Activated CD8-positive, alpha-beta T cell treated with anti-CD3 and anti-CD28 coated beads for 36 hours (primary cell): Measurements from ENCODE around the gene PAEP. TPM values are rescaled to one million over a fixed set of nuclear protein-coding genes. Genes with fewer than 3 reads are reported as not detected.

Experiments used
- ATAC-seq: fragments of 200-7000 bp; cut with Tn5 transposase; one replicate; pipeline ENCODE4 v1.10.0; 2021; ENCODE audit warnings: mild to moderate bottlenecking, moderate library complexity
- CTCF ChIA-PET: fragments of 350-600 bp; sonication (Branson Sonifier 250); formaldehyde crosslinking; loops from one replicate; lab custom pipeline; 2021; ENCODE audit warnings: antibody characterized with exemption; lab: Charles Lee
- POLR2A ChIA-PET: fragments of 350-600 bp; sonication (Branson Sonifier 250); formaldehyde crosslinking; loops from one replicate; lab custom pipeline; 2021; ENCODE audit warnings: antibody characterized with exemption; lab: Charles Lee
- DNase-seq: peaks from one replicate; pipeline ENCODE4 v3.0.0-alpha.2; 2020
- H3K27ac Mint-ChIP-seq: one replicate; pipeline ENCODE4 v1.8.0; 2021; ENCODE audit warnings: mild to moderate bottlenecking, mixed read lengths
- H3K27me3 Mint-ChIP-seq: one replicate; pipeline ENCODE4 v1.8.0; 2021; ENCODE audit warnings: mixed read lengths
- H3K36me3 Mint-ChIP-seq: one replicate; pipeline ENCODE4 v1.8.0; 2021; ENCODE audit warnings: low read depth, mixed read lengths
- H3K4me1 Mint-ChIP-seq: one replicate; pipeline ENCODE4 v1.8.0; 2021; ENCODE audit warnings: low read depth, mixed read lengths
- H3K4me3 Mint-ChIP-seq: one replicate; pipeline ENCODE4 v1.8.0; 2021; ENCODE audit warnings: mild to moderate bottlenecking, moderate library complexity, mixed read lengths
- H3K9me3 Mint-ChIP-seq: one replicate; pipeline ENCODE4 v1.8.0; 2021; ENCODE audit warnings: mixed read lengths
- CTCF ChIP-seq: fragments of 200-600 bp; IDR thresholded peaks from one replicate; pipeline ENCODE4 v1.8.0; 2022; ENCODE audit warnings: antibody characterized with exemption, mild to moderate bottlenecking
- intact Hi-C: fragments of 100-400 bp; cut with micrococcal nuclease; formaldehyde crosslinking; loops from one replicate; pipeline ENCODE4 v1.10.0; 2022
- total RNA-seq, 2 experiments: library from RNA; stranded (reverse); gene quantifications; one replicate each; pipeline ENCODE4 v1.2.3, GENCODE V29; 2021

Gene PAEP
- total RNA-seq, 2 experiments from 2014 or later = not detected

- TF ChIP-seq CTCF = no peak
- Mint-ChIP-seq H3K4me1 (no peaks in the 10 kb centered on the region), H3K36me3 (no peaks in the 10 kb centered on the region), H3K27ac (no peak overlapping the region), H3K27me3 (no peaks in the 10 kb centered on the region), H3K4me3 (no peak overlapping the region), H3K9me3 (no peaks in the 10 kb centered on the region)
- ATAC-seq (no peak), DNase-seq (no peak)
- CTCF ChIA-PET = no interaction called here
- POLR2A ChIA-PET = no interaction called here
- intact Hi-C loops = no loop called here
Observed at GRCh38 chr9:135582966-135583687, 21.6 kb downstream of the PAEP start.

GRCh38 chr9:135583688-135584011 is 22.1 kb downstream of the PAEP start:
- Mint-ChIP-seq H3K4me1 (no peaks in the 10 kb centered on the region), H3K9me3 (no peaks in the 10 kb centered on the region), H3K27me3 (no peaks in the 10 kb centered on the region), H3K4me3 (no peak overlapping the region), H3K27ac (no peak overlapping the region), H3K36me3 (no peaks in the 10 kb centered on the region)
- ATAC-seq (no peak), DNase-seq (no peak)
- intact Hi-C loops = no loop called here
- POLR2A ChIA-PET = no interaction called here
- TF ChIP-seq CTCF = no peak
- CTCF ChIA-PET = no interaction called here

- intact Hi-C loops = no loop called here
- Mint-ChIP-seq H3K9me3 (no peaks in the 10 kb centered on the region), H3K4me3 (no peak overlapping the region), H3K27ac (no peak overlapping the region), H3K4me1 (no peaks in the 10 kb centered on the region), H3K36me3 (no peaks in the 10 kb centered on the region), H3K27me3 (no peaks in the 10 kb centered on the region)
- ChIA-PET CTCF (no interaction called here), POLR2A (no interaction called here)
- ATAC-seq (no peak), DNase-seq (no peak)
- TF ChIP-seq CTCF = no peak
Observed at GRCh38 chr9:135584371-135584770, 22.8 kb downstream of the PAEP start.

GRCh38 chr9:135584934-135585333 is 23.4 kb downstream of the PAEP start:
- Mint-ChIP-seq H3K9me3 (no peaks in the 10 kb centered on the region), H3K36me3 (no peaks in the 10 kb centered on the region), H3K4me1 (no peaks in the 10 kb centered on the region), H3K27ac (no peak overlapping the region), H3K27me3 (no peaks in the 10 kb centered on the region), H3K4me3 (no peak overlapping the region)
- POLR2A ChIA-PET = no interaction called here
- ATAC-seq (no peak), DNase-seq (no peak)
- TF ChIP-seq CTCF = no peak
- intact Hi-C loops = no loop called here
- CTCF ChIA-PET = no interaction called here

GRCh38 chr9:135586601-135587109 is 25.1 kb downstream of the PAEP start:
- Mint-ChIP-seq H3K27ac (no peak overlapping the region), H3K27me3 (peaks cover 3% of the 10 kb centered on the region), H3K9me3 (no peaks in the 10 kb centered on the region), H3K36me3 (no peaks in the 10 kb centered on the region), H3K4me1 (no peaks in the 10 kb centered on the region), H3K4me3 (no peak overlapping the region)
- intact Hi-C loops = no loop called here
- no peak for TF ChIP-seq CTCF
- DNase-seq = no peak
- no peak for ATAC-seq
- ChIA-PET CTCF (interaction anchor here (1.4 kb wide), 1 partner anchor 16 kb away, joined by 3 read pairs; no protein-coding TSS in a partner anchor), POLR2A (no interaction called here)
